Peyer's patch (tissue), 4 donors: Measurements from ENCODE around the gene OLA1. TPM values are rescaled to one million over a fixed set of nuclear protein-coding genes. Genes with fewer than 3 reads are reported as not detected.

Experiments
- DNase-seq, 3 donors: peaks; one replicate each; pipeline ENCODE4 v3.0.0-alpha.2; 2017 to 2019
- H3K27ac ChIP-seq, 4 donors: fragments of 200-600 bp; sonication (generic); one replicate each; pipeline ENCODE4 v1.5.1; 2016 to 2019
- H3K27me3 ChIP-seq, 2 donors: fragments of 200-600 bp; sonication (generic); one replicate each; pipeline ENCODE4 v1.5.1; 2019
- H3K36me3 ChIP-seq, 3 donors: fragments of 200-600 bp; sonication (generic); one replicate each; pipeline ENCODE4 v1.5.1; 2016 to 2019
- H3K4me1 ChIP-seq, 4 donors: fragments of 200-600 bp; sonication (generic); one replicate each; pipeline ENCODE4 v1.5.1; 2016 to 2019
- H3K4me3 ChIP-seq, 4 donors: fragments of 200-600 bp; sonication (generic); 1 replicate in 3 of 4; 2 replicates in 1 of 4; pipeline ENCODE4 v1.5.1; 2016 to 2019; ENCODE audit warnings: mild to moderate bottlenecking in 1 of 4
- H3K9me3 ChIP-seq, 4 donors: fragments of 200-600 bp; sonication (generic); one replicate each; pipeline ENCODE4 v1.5.1; 2016 to 2019; ENCODE audit warnings: mild to moderate bottlenecking in 1 of 4
- POLR2A ChIP-seq, 2 donors: fragments of 450-650 bp; IDR thresholded peaks; one replicate each; pipeline ENCODE4 v1.5.1; 2017; ENCODE audit warnings: antibody characterized with exemption in 2 of 2, mild to moderate bottlenecking in 2 of 2, moderate library complexity in 2 of 2
- total RNA-seq, 4 donors: library from RNA; depleted of rRNA; stranded (reverse); fragments of >200 nt; gene quantifications; one replicate each; pipeline ENCODE4 v1.1.0, GENCODE V29; 2016
- TF ChIP-seq, protein P1 (sequence below), 6 experiments: fragments of 450-650 bp in 4 of 6; fragments of 200-600 bp in 2 of 6; sonication (generic) in 1 of 6; IDR thresholded peaks; one replicate each; pipeline ENCODE4 v1.5.1; 2017 to 2019; ENCODE audit warnings: antibody characterized with exemption in 6 of 6, mild to moderate bottlenecking in 3 of 6, moderate library complexity in 1 of 6

OLA1 gene
- total RNA-seq, 4 donors from 2014 or later: 34.0 to 52.8 (median 35.5) TPM

DNA sequence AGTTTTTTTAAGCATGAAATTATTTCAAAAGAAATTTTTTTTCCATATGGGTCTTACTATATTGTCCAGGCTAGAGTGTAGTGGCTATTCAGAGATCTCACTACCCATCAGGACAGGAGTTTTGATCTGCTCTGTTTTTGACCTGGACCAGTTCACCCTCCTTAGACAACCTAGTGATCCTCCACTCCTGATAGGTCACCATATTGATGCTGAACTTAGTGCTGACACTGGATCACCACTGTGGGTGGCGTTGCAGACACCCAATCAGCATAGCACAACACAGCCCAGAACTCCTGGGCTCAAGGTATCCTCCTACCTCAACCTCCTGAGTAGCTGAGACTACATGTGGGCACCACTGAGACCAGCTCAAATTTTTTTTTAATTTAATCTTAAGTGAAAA, 8.2 kb downstream of the OLA1 start:
- TF ChIP-seq, protein P1, sequence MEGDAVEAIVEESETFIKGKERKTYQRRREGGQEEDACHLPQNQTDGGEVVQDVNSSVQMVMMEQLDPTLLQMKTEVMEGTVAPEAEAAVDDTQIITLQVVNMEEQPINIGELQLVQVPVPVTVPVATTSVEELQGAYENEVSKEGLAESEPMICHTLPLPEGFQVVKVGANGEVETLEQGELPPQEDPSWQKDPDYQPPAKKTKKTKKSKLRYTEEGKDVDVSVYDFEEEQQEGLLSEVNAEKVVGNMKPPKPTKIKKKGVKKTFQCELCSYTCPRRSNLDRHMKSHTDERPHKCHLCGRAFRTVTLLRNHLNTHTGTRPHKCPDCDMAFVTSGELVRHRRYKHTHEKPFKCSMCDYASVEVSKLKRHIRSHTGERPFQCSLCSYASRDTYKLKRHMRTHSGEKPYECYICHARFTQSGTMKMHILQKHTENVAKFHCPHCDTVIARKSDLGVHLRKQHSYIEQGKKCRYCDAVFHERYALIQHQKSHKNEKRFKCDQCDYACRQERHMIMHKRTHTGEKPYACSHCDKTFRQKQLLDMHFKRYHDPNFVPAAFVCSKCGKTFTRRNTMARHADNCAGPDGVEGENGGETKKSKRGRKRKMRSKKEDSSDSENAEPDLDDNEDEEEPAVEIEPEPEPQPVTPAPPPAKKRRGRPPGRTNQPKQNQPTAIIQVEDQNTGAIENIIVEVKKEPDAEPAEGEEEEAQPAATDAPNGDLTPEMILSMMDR (IDR thresholded peaks at IDR 0.05): no peak
- TF ChIP-seq POLR2A (IDR thresholded peaks at IDR 0.05): no peak
- Histone ChIP-seq H3K4me3 (no peak overlapping the region), H3K36me3 (peaks cover 0 to 8% (median 0%) of the 10 kb centered on the region in 3 donors), H3K27ac (no peak overlapping the region), H3K4me1 (no peaks in the 10 kb centered on the region), H3K27me3 (no peaks in the 10 kb centered on the region), H3K9me3 (no peaks in the 10 kb centered on the region)
- no peak for DNase-seq

DNA sequence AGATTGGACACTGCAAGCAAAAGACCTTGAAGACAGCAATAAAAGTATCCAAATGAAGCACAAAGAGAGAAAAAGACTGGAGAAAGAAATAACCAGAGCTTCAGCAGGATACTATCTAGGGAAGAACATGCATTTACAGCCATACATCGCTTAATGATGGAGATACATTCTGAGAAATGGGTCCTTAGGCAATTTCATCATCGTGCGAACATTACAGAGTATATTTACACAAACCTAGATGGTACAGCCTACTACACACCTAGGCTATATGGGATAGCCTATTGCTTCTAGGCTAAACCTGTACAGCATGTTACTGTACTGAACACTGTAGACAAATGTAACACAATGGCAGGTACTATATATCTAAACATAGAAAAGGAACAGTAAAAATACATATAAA, 11.9 kb downstream of the OLA1 start:
- TF ChIP-seq, protein P1 (IDR thresholded peaks at IDR 0.05): no peak
- no peak for TF ChIP-seq POLR2A (IDR thresholded peaks at IDR 0.05)
- no peaks in the 10 kb centered on the region for H3K36me3 ChIP-seq
- no peaks in the 10 kb centered on the region for H3K27me3 ChIP-seq
- no peak for DNase-seq
- no peaks in the 10 kb centered on the region for H3K9me3 ChIP-seq
- H3K4me1 ChIP-seq: no peaks in the 10 kb centered on the region
- no peak overlapping the region for H3K4me3 ChIP-seq
- no peak overlapping the region for H3K27ac ChIP-seq

DNA sequence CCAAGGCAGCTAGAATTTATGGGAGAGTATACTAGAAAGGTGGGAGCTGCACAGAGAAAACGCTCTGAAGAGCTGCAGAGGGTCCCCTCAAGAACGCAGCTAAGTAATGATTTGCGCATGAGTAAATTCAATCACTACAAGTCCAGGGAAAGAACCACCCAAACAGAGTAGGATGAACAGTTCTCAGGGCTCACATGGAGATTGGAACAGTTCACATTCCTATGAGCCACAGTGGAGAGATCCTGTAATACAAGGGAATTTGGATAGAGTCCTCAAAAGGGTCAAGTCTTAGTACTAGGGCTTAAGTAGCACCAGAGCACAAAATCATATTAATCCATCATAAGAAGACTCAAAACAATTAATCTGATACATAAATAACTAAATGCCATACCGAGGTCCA, 12.7 kb downstream of the OLA1 start:
- H3K9me3 ChIP-seq: no peaks in the 10 kb centered on the region
- TF ChIP-seq, protein P1 (IDR thresholded peaks at IDR 0.05): no peak
- TF ChIP-seq POLR2A (IDR thresholded peaks at IDR 0.05): no peak
- no peaks in the 10 kb centered on the region for H3K27me3 ChIP-seq
- H3K36me3 ChIP-seq: no peaks in the 10 kb centered on the region
- DNase-seq: no peak
- H3K27ac ChIP-seq: no peak overlapping the region
- H3K4me1 ChIP-seq: no peaks in the 10 kb centered on the region
- no peak overlapping the region for H3K4me3 ChIP-seq

DNA sequence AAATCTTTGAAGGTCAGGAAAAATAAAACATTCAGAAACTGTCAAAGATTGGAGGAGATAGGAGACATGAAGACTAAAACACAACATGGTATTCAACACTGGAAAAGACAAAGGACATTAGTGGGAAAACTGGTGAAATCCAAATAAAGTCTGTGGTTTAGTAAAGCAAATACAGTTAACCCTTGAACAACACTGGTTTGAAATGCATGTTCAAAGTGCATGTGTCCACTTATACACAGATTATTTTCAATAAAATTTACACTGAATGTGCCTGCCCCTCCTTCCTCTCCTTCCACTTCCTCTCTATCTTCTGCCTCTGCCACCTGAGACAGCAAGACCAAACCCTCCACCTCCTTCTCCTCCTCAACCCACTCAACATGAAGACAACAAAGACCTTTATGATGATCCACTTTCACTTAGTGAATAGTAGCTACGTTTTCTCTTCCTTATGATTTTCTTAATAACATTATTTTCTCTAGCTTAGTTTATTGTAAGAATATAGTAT, 14.5 kb downstream of the OLA1 start:
- no peak for DNase-seq
- H3K4me1 ChIP-seq: no peaks in the 10 kb centered on the region
- TF ChIP-seq, protein P1 (IDR thresholded peaks at IDR 0.05): no peak
- TF ChIP-seq POLR2A (IDR thresholded peaks at IDR 0.05): no peak
- H3K27ac ChIP-seq: no peak overlapping the region
- no peaks in the 10 kb centered on the region for H3K27me3 ChIP-seq
- no peaks in the 10 kb centered on the region for H3K9me3 ChIP-seq
- no peak overlapping the region for H3K4me3 ChIP-seq
- peaks cover 0 to 2% (median 0%) of the 10 kb centered on the region in 3 donors for H3K36me3 ChIP-seq

DNA sequence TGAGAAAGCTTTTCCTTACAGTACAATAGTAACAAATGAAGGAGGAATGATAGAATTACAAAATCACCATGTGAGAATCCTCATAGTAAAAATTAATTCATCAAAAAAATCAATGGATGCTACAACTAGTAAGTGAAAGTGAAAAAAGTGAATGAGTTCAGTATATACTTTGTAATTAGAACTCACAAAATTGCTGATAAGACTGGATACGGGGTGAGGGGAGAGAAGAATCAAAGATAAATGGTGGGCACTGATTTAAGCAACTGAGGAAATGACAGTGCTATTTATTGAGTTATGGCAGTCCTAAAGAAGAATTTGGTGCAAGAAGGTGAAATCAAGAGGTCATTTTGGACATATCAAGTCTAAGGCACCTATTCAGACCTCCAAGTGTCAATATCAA, 20.6 kb downstream of the OLA1 start:
- no peak for TF ChIP-seq POLR2A (IDR thresholded peaks at IDR 0.05)
- TF ChIP-seq, protein P1 (IDR thresholded peaks at IDR 0.05): no peak
- H3K4me1 ChIP-seq: no peaks in the 10 kb centered on the region
- H3K36me3 ChIP-seq: peaks cover 0 to 11% (median 0%) of the 10 kb centered on the region in 3 donors
- no peak overlapping the region for H3K27ac ChIP-seq
- no peak overlapping the region for H3K4me3 ChIP-seq
- DNase-seq: no peak
- no peaks in the 10 kb centered on the region for H3K9me3 ChIP-seq
- H3K27me3 ChIP-seq: no peaks in the 10 kb centered on the region
